Tibial artery (tissue), 4 donors: ENCODE data around the gene STPG2.

Experiments
- DNase-seq, 2 donors: peaks; one replicate each; pipeline ENCODE4 v3.0.0-alpha.2; 2019
- H3K27ac ChIP-seq, 2 donors: fragments of 200-600 bp; sonication (generic) in 1 of 2; 1 replicate in 1 of 2; 2 replicates in 1 of 2; pipeline ENCODE4 v1.5.1; 2018 to 2019; ENCODE audit warnings: mild to moderate bottlenecking in 1 of 2
- H3K27me3 ChIP-seq, 2 donors: fragments of 200-600 bp; sonication (generic) in 1 of 2; one replicate each; pipeline versions ENCODE4 v1.5.1 to v1.6.0; 2016 to 2019
- H3K36me3 ChIP-seq, 3 donors: fragments of 200-600 bp; sonication (generic) in 2 of 3; one replicate each; pipeline ENCODE4 v1.5.1; 2016 to 2019; ENCODE audit warnings: mild to moderate bottlenecking in 2 of 3
- H3K4me1 ChIP-seq, 4 donors: fragments of 200-600 bp; sonication (generic) in 2 of 4; 1 replicate in 3 of 4; 2 replicates in 1 of 4; pipeline ENCODE4 v1.5.1; 2016 to 2019
- H3K4me3 ChIP-seq, 2 donors: fragments of 200-600 bp; sonication (generic) in 1 of 2; 1 replicate in 1 of 2; 2 replicates in 1 of 2; pipeline ENCODE4 v1.5.1; 2018 to 2019; ENCODE audit warnings: mild to moderate bottlenecking in 2 of 2
- H3K9me3 ChIP-seq, 3 donors: fragments of 200-600 bp; sonication (generic) in 1 of 3; one replicate each; pipeline ENCODE4 v1.5.1; 2016 to 2019
- CTCF ChIP-seq, 2 experiments: fragments of 200-600 bp in 1 of 2; fragments of 450-650 bp in 1 of 2; IDR thresholded peaks; one replicate each; pipeline ENCODE4 v1.5.1; 2017 to 2019; ENCODE audit warnings: antibody characterized with exemption in 2 of 2, mild to moderate bottlenecking in 1 of 2, moderate library complexity in 1 of 2
- intact Hi-C: fragments of 100-400 bp; cut with DNase I; formaldehyde crosslinking; loops from one replicate; pipeline ENCODE4 v1.15.0; 2023; ENCODE audit warnings: low total_unique reads

STPG2 gene

DNA sequence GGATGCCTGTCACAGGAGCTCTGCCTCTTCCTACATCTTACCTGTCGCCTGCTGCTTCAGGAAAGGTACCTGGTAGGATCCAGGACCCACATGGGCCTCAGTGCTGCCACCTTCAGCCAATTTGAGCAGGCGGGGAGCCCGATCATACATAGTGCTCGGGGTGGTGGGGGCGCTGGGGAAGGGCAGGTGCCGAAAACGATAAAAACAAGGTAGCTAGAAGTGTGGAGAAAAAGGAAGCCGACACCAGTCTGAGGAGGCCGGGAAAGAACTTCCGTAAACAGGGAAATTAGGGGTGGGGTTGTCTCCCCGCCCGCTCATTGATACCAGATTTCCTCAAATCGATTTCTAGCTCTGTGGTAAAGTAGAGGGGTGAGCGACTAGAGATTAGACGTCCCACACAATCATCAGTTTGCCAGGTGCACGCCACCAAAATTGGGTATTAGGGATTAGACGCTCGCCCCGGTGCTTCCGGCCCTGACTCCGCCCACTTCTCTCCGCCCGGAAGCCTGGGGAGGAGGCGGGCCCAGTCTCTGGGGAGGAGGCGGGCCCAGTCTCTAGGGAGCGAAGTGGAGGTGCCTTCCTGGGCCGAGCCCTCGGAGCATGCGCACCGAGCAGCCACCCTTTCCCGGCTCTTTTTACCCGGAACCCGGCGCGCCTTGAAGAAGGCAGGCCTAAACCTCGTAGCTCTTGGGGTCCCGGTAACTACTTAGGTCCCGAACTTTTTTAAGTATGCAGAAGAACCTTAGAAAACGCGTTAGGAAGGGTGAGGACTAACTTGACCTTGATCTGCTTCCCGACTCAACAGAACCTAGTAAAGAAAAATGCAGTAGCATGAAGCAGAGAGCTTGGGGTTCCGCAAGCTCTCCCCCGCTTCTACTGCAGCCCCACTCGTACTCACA lies at the start of gene STPG2:
STPG2 (minus strand) TSS at position 476 of the 899 bp plus-strand sequence.
- peak in 1 of 2 experiments; percentile 3 for TF ChIP-seq CTCF (IDR thresholded peaks at IDR 0.05)
- H3K4me1 ChIP-seq, result peaks cover 0 to 10% (median 0%) of the 10 kb centered on the region in 4 donors
- no peaks in the 10 kb centered on the region for H3K9me3 ChIP-seq
- H3K27ac ChIP-seq, result peak within 1 kb of the TSS; percentile 78 to 82
- DNase-seq, result peak; percentile 84 to 97
- H3K4me3 ChIP-seq, result peak within 1 kb of the TSS; percentile 58 to 81
- no peaks in the 10 kb centered on the region for H3K36me3 ChIP-seq
- intact Hi-C loops, result no loop called here
- H3K27me3 ChIP-seq, result no peaks in the 10 kb centered on the region

- Histone ChIP-seq H3K27ac (no peak overlapping the region), H3K4me3 (no peak overlapping the region), H3K9me3 (no peaks in the 10 kb centered on the region), H3K36me3 (no peaks in the 10 kb centered on the region), H3K27me3 (no peaks in the 10 kb centered on the region), H3K4me1 (no peaks in the 10 kb centered on the region)
- no peak for TF ChIP-seq CTCF (IDR thresholded peaks at IDR 0.05)
- intact Hi-C loops, result no loop called here
- no peak for DNase-seq
These were observed 42.0 kb upstream of the STPG2 start for GRCh38 chr4:98185279-98185678.

DNA sequence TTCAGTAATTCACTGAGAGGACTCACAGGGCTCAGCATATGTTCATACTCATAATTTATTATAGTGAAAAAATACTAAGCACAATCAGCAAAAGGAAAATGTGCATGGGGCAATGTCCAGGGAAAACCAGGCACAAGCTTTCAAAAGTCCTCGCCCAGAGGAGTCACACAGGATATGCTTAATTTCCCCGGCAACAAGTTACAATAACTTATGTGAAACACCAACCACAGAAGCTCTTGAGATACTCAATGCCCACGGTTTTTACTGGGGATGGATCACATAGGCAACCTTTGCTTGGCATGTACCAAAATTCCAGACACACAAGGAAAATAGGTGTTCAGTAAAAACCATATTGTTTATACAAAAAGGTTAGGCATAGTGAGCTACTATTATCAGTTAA lies 38.5 kb upstream of the STPG2 start:
- no peaks in the 10 kb centered on the region for H3K36me3 ChIP-seq
- intact Hi-C loops, result no loop called here
- no peaks in the 10 kb centered on the region for H3K4me1 ChIP-seq
- DNase-seq, result no peak
- H3K27ac ChIP-seq, result no peak overlapping the region
- H3K27me3 ChIP-seq, result no peaks in the 10 kb centered on the region
- no peak for TF ChIP-seq CTCF (IDR thresholded peaks at IDR 0.05)
- H3K4me3 ChIP-seq, result no peak overlapping the region
- no peaks in the 10 kb centered on the region for H3K9me3 ChIP-seq

DNA sequence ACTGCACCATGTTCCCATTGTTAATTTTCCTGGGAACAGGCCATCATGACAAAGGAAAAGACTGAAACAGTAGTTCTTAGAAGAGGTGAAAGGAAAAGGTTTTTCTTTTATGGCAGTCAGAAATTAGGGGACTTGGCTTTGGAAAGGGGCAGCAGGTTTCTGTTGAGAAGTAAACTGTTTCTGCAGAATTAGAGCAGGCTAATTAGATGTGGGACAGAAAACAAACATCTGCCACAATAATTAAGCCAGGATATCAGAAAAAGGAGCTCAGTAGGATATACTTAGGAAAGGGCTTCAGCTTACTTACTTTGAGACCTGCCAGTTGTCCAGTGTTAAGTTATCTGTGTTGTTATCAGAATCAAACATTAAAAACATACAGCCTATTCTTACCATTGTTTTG lies 36.7 kb upstream of the STPG2 start:
- no peak for DNase-seq

GRCh38 chr4:98176531-98176930 lies 33.3 kb upstream of the STPG2 start:
- no peak for DNase-seq
- Histone ChIP-seq H3K4me3 (no peak overlapping the region), H3K9me3 (no peaks in the 10 kb centered on the region), H3K27me3 (no peaks in the 10 kb centered on the region), H3K36me3 (no peaks in the 10 kb centered on the region), H3K4me1 (no peaks in the 10 kb centered on the region), H3K27ac (no peak overlapping the region)
- intact Hi-C loops, result no loop called here
- no peak for TF ChIP-seq CTCF (IDR thresholded peaks at IDR 0.05)

More for the DNA sequence above, 36.7 kb upstream of the STPG2 start:
- no peaks in the 10 kb centered on the region for H3K27me3 ChIP-seq
- intact Hi-C loops, result no loop called here
- no peak overlapping the region for H3K4me3 ChIP-seq
- no peaks in the 10 kb centered on the region for H3K36me3 ChIP-seq
- H3K4me1 ChIP-seq, result no peaks in the 10 kb centered on the region
- TF ChIP-seq CTCF (IDR thresholded peaks at IDR 0.05), result no peak
- H3K27ac ChIP-seq, result no peak overlapping the region
- H3K9me3 ChIP-seq, result no peaks in the 10 kb centered on the region
